HG03469 (cell line): ENCODE measurements around the gene SMG6.
A peak's percentile ranks its signal among the peaks of the same experiment; 100 is the strongest.

Experiments
- ATAC-seq: cut with Tn5 transposase; IDR thresholded peaks from one replicate; pipeline ENCODE4 v1.9.1; 2021; ENCODE audit warnings: mild to moderate bottlenecking, moderate library complexity, moderate number of reproducible peaks; ENCODE audit not compliant: unreplicated experiment

The SMG6 gene

GRCh38 chr17:2084036-2084765 is 219.4 kb downstream of the SMG6 start:
- ATAC-seq = no peak

- peak; percentile 43 for ATAC-seq
Observed at GRCh38 chr17:2083613-2084035, 220.0 kb downstream of the SMG6 start.

- ATAC-seq = no peak
Observed at GRCh38 chr17:2082003-2082781, 221.4 kb downstream of the SMG6 start.

GRCh38 chr17:2081564-2081963 is 222.0 kb downstream of the SMG6 start:
- ATAC-seq = no peak

- ATAC-seq = no peak
Observed at GRCh38 chr17:2077040-2077439, 226.5 kb downstream of the SMG6 start.

GRCh38 chr17:2076087-2076984 is 227.2 kb downstream of the SMG6 start:
- ATAC-seq = no peak

GRCh38 chr17:2075336-2076086 is 228.1 kb downstream of the SMG6 start:
- no peak for ATAC-seq

- ATAC-seq = no peak
Observed at GRCh38 chr17:2074919-2075318, 228.7 kb downstream of the SMG6 start.

- ATAC-seq = no peak
Observed at GRCh38 chr17:2071455-2072281, 231.9 kb downstream of the SMG6 start.

GRCh38 chr17:2071024-2071385 is 232.6 kb downstream of the SMG6 start:
- ATAC-seq = no peak

- peak; percentile 53 for ATAC-seq
Observed at GRCh38 chr17:2070241-2071023, 233.2 kb downstream of the SMG6 start.

GRCh38 chr17:2068519-2069051 is 235.0 kb downstream of the SMG6 start:
- ATAC-seq = no peak

- no peak for ATAC-seq
Observed at GRCh38 chr17:2068031-2068518, 235.5 kb downstream of the SMG6 start.

GRCh38 chr17:2067608-2068024 is 236.0 kb downstream of the SMG6 start:
- no peak for ATAC-seq

GRCh38 chr17:2067048-2067561 is 236.5 kb downstream of the SMG6 start:
- no peak for ATAC-seq

GRCh38 chr17:2065949-2066400 is 237.6 kb downstream of the SMG6 start:
- ATAC-seq = no peak

- ATAC-seq = no peak
Observed at GRCh38 chr17:2064980-2065785, 238.4 kb downstream of the SMG6 start.
